Measurements from ENCODE around the gene DMAC2. TPM values are rescaled to one million over a fixed set of nuclear protein-coding genes. Genes with fewer than 3 reads are reported as not detected.

DMAC2 gene
- total RNA-seq, 1 experiment from 2014 or later: 77.6 TPM

GRCh38 chr19:41415154-41415571 lies 24.5 kb downstream of the DMAC2 start:
- CTCF ChIA-PET: no interaction called here
- Mint-ChIP-seq H3K4me1 (no peaks in the 10 kb centered on the region), H3K4me3 (no peak overlapping the region), H3K9me3 (no peaks in the 10 kb centered on the region), H3K27ac (no peak overlapping the region), H3K36me3 (peaks cover 6% of the 10 kb centered on the region), H3K27me3 (ENCODE audit: low read depth) (no peaks in the 10 kb centered on the region; the same call in 1 of the 2 replicates)
- no peak for TF ChIP-seq OVOL2 (CRISPR knock-in tag; IDR thresholded peaks at IDR 0.05; ENCODE audit: borderline replicate concordance)
- no peak for TF ChIP-seq ZNF281 (CRISPR knock-in tag; IDR thresholded peaks at IDR 0.05)
- TF ChIP-seq ESRRA (CRISPR knock-in tag; IDR thresholded peaks at IDR 0.05; ENCODE audit: borderline replicate concordance): no peak
- DNase-seq (ENCODE audit: low spot score): no peak
- no peak for ATAC-seq
- POLR2A ChIA-PET: no interaction called here

- ChIA-PET CTCF (no interaction called here), POLR2A (no interaction called here)
- no peak overlapping the region for H3K27ac Mint-ChIP-seq
- no peak for DNase-seq (ENCODE audit: low spot score)
- H3K27me3 Mint-ChIP-seq (ENCODE audit: low read depth): no peaks in the 10 kb centered on the region; the same call in 1 of the 2 replicates
- H3K9me3 Mint-ChIP-seq: no peaks in the 10 kb centered on the region
- no peak for TF ChIP-seq FOXJ3 (CRISPR knock-in tag; IDR thresholded peaks at IDR 0.05; ENCODE audit: borderline replicate concordance)
- no peak for TF ChIP-seq ARID4B (CRISPR knock-in tag; IDR thresholded peaks at IDR 0.05; ENCODE audit: borderline replicate concordance)
- no peak for TF ChIP-seq CDX4 (CRISPR knock-in tag; IDR thresholded peaks at IDR 0.05; ENCODE audit: borderline replicate concordance)
- no peak for TF ChIP-seq CREM (CRISPR knock-in tag; IDR thresholded peaks at IDR 0.05)
- peaks cover 6% of the 10 kb centered on the region for H3K36me3 Mint-ChIP-seq
- no peaks in the 10 kb centered on the region for H3K4me1 Mint-ChIP-seq
- ATAC-seq: no peak
- H3K4me3 Mint-ChIP-seq: no peak overlapping the region
These were observed 25.3 kb downstream of the DMAC2 start for GRCh38 chr19:41414461-41414860.

- TF ChIP-seq CREM (CRISPR knock-in tag; IDR thresholded peaks at IDR 0.05): no peak
- TF ChIP-seq EMX1 (CRISPR knock-in tag; IDR thresholded peaks at IDR 0.05): no peak
- TF ChIP-seq NFATC4 (CRISPR knock-in tag; IDR thresholded peaks at IDR 0.05): no peak
- TF ChIP-seq OVOL2 (CRISPR knock-in tag; IDR thresholded peaks at IDR 0.05; ENCODE audit: borderline replicate concordance): no peak
- TF ChIP-seq AR (CRISPR knock-in tag; IDR thresholded peaks at IDR 0.05): no peak
- no peak for TF ChIP-seq JUN (CRISPR knock-in tag; IDR thresholded peaks at IDR 0.05)
- H3K9me3 Mint-ChIP-seq: no peaks in the 10 kb centered on the region
- H3K4me1 Mint-ChIP-seq: 0 out of 2 replicates have a peak, but pooled peaks cover 3% of the 10 kb centered on the region
- no peak for DNase-seq (ENCODE audit: low spot score)
- no peaks in the 10 kb centered on the region; the same call in 1 of the 2 replicates for H3K27me3 Mint-ChIP-seq (ENCODE audit: low read depth)
- ChIA-PET CTCF (no interaction called here), POLR2A (no interaction called here)
- no peak for ATAC-seq
- H3K27ac Mint-ChIP-seq: no peak overlapping the region
- H3K36me3 Mint-ChIP-seq: peaks cover under 1% of the 10 kb centered on the region
- no peak overlapping the region for H3K4me3 Mint-ChIP-seq
These were observed 25.8 kb downstream of the DMAC2 start for GRCh38 chr19:41413947-41414346.
